GM18870 (cell line): ENCODE data around the gene PCCB.
"Not testable (repeated sequence)": the region's sequence is repeated elsewhere in the genome, so short reads cannot be mapped to it uniquely, and the experiment has no call there.

ENCODE experiments used
- ATAC-seq: cut with Tn5 transposase; IDR thresholded peaks from one replicate; pipeline ENCODE4 v1.9.1; 2021; ENCODE audit warnings: moderate library complexity; ENCODE audit not compliant: unreplicated experiment

Gene PCCB

DNA sequence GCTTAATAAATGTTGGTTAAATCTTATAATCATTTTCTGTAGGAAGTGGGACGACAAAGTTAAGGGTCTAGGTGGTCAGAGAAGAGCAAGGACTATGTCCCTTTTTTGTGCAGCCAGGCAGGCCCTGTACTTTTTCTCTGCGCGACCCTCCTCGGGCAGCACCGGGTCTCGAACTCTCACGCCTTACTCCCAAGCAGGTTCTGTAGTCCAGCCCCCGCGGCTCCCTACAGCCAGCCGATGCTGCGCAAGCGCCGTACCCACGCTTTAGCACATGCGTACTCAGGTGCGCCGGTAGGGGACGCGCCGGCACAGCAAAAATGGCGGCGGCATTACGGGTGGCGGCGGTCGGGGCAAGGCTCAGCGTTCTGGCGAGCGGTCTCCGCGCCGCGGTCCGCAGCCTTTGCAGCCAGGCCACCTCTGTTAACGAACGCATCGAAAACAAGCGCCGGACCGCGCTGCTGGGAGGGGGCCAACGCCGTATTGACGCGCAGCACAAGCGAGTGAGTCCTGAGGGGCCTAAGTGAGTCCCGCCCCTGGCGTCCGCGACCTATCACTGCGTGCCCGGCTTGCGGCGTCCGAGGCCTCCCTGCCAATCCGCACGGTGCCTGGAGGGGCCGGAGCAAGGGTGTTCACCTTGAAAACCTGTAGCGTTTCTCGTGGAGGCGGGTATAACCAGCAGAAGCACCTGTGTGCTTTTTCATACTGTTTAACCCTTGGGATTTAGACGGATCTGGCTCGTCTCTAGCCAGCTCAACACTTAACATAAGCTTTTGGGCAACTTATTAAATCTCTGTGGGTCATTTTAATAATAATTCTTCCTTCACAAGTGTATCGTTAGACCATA is at the start of gene PCCB:
Gene PCCB (plus strand): TSS at position 282 of the 844 bp plus-strand sequence. CDS start 36 bp downstream, at position 318.
- ATAC-seq = peak; percentile 91

DNA sequence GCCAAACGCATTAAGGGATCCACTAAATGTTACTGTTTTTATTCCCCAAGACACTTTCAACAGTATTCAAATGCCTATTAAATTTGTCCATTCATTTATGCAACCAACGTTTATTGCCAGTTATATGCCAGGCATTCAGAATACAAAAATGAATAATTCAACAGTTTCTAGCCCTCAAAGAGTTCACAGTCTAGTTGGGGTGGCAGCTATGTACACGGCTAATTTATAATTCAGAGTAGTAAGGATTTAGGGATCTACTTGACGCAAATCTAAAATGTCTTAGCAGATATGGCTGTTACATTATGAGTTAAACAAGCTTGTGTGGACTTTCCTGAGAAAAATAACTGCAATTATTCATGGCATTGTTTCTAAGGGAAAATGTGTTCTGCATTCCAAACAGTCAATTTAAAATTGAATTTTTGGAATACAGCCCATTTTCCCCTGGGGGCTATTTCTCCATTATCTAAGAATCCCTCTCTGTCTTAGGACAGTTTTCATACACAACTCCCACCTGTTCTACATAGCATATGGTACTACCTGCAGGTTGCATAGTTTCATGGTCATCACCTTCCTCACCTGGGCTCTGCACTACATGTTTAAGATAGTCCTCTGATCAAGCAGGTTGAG is 42.5 kb upstream of the PCCB start:
- no peak for ATAC-seq

DNA sequence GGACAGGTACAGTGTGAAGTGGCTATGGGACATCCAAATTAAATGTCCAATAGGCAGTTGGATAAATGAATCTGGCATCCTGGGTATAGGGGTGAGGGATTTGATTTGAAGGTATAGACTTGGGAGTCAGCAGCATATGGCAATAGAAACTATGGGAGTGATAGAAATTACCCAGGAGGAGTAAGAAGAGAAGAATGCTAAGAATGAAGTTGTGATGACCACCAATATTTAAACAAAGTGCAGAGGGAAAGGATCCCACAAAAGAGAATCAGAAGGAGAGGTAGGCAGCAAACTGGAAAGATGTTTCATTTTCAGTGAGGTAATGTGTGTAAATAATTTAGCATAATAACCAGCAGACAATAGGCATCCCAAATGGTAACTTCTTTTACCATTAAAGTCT is 40.2 kb upstream of the PCCB start:
- no peak for ATAC-seq

GRCh38 chr3:136211547-136211946 is 38.6 kb upstream of the PCCB start:
- no peak for ATAC-seq

- ATAC-seq = not testable (repeated sequence)
Measured at GRCh38 chr3:136222746-136223145, 27.4 kb upstream of the PCCB start.

DNA sequence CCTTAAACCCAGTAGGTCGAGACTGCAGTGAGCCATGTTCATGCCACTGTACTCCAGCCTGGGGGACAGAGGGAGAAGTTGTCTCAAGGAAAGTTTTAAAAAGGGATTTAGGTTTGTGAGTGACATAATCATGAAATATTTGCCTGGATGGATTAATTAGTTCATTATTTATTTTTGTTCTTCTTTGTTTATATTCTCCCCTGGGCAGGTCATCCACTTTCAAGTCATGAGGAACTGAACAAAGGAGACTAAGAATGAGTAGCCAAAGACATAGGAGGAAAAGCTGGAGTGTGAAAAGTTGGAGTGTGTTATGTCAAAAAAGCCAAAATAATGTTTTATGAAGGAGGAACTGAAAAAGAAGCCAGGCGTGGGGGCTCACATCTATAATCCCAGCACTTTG is 17.7 kb upstream of the PCCB start:
- ATAC-seq = no peak

DNA sequence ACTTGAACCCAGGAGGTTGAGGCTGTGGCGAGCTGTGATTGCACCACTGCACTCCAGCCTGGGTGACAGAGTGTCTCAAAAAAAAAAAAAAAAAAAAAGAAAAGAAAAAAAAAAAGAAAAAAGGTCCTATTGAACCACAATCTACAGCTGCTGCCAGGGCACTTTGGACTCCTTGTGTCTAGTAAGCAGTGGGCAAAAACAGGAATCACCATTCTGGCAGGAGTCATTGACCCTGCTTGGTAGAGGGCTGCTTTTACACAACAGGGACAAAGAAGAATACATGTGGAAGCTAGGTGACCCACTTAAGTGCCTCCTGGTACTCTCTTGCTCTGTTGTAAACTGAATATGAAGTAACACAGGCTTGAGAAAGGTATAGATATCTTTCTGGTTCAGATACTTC is 14.6 kb upstream of the PCCB start:
- ATAC-seq = no peak

DNA sequence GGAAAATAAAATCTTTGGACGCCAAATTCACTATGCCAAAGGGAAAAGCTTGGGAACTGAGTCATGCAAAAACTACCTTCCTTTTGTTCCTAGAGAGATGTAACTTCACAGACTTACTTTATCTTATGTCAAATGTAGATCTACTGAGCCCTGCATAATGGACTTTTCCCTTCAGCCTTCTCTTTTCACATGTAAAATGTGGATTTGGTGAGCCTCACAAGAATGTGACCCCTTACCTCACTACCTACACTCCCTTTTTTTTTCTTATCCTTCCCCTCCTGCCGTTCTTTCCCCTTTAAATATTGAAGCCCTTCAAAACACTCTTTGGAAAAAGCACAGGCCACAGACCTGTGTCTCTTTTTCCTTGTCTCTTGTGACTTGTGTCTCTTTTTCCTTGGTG is 14.0 kb upstream of the PCCB start:
- no peak for ATAC-seq

- ATAC-seq = no peak
Measured at GRCh38 chr3:136237103-136237502, 13.0 kb upstream of the PCCB start.

DNA sequence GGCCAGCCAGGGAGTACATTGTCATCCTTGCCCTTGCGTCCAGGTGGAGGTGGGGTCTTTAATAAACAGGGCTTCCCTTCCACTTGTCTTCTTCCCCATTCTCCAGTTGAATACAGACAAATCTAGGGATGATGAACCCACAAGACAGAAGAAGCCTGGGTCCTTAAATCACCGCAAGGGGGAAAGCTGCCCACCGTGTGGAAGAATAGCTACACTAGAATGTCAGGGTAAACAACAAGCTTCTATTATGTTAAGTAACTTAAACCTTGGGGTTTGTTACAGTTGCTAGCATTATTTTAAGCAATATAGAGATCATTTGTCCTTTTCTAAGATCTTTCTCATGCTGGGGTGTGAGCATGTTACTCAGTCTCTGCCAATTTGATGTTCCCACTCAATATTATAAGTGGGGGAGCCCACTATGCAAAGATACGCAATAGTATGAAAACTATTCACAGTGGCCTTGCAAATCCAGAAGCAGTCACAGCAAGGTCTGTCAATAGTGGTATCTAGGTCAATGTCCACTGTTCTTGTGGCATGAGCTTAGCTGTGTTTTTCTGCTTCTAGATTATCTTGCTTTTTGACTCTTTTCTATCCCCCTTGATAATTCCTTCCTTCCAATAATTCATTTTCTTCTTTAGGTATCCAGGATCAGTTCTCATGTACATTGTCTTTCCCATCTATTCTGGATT is 12.0 kb upstream of the PCCB start:
- ATAC-seq = no peak

DNA sequence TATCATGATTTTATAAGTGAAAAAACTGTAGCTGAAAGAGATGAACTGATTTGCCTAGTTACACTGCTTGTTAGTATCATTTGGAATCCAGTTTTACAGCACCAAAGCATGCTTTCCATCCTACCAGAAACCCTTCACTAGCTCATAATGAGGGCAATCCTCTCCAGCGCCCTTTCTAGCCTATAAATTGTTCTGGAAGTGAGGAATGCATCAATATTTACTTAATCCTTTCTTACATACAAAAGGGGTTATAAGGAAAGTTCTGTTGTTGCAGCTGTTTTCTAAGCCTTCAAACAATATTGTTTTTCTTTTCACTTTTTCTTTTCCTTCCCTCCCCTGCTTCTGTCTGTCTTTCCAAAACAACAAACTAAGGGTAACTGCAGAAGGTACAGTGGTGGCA is 11.0 kb upstream of the PCCB start:
- ATAC-seq = no peak

- no peak for ATAC-seq
Measured at GRCh38 chr3:136245691-136246090, 4.4 kb upstream of the PCCB start.

GRCh38 chr3:136247436-136247835 is 2.7 kb upstream of the PCCB start:
- no peak for ATAC-seq

DNA sequence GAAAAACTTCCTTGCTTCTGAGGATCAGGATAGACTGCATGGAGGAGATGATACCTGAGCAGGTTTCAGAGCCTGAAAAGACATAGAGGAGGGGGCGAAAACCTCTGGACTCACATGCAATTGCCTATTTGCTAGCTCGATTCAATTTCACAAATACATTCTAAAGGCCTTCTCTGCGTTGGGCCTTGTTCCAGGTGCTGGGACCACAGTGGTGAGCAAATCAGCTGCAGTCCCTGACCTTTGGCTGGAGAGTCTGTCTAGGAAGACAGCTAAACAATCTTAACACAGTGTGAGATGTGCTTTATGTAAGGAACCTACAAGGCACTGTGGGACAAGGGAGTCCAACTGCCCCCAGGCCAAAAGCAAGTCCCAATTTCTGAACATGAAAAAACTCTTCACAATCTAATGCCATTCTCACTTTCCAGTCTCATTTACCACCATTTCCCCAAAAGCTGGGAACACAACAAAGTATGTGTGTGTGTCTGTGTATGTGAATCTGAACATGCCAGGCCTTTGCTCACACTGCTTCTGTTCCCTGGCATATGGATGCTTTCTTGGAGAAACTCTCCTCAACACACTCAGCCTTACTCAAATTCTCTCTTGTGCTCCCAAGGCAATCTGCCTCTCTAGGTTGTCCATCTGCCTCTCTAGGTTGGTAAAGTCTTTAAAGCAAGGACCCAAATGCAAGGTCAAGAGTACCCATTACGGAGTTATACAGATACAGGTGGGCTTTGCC is 2.1 kb upstream of the PCCB start:
- ATAC-seq = no peak

DNA sequence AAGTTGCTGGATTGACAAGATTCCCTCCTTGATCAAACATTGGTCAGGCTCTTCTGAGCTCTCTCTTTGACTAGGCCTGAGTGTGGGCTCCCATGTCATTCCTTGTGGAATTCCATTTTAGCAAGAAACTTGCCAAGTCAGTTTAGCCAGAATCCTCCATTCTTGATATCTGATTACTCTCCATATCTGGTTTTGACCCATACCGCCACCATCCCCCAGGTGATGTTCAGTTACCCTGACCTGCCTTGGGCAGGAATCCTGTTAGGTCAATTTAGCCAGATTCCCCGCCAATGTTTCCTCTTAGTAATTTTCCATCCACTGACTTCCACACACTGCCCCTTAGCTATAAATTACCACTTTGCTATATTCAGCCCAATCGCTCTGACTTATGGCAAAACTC is 1.0 kb upstream of the PCCB start:
- no peak for ATAC-seq

DNA sequence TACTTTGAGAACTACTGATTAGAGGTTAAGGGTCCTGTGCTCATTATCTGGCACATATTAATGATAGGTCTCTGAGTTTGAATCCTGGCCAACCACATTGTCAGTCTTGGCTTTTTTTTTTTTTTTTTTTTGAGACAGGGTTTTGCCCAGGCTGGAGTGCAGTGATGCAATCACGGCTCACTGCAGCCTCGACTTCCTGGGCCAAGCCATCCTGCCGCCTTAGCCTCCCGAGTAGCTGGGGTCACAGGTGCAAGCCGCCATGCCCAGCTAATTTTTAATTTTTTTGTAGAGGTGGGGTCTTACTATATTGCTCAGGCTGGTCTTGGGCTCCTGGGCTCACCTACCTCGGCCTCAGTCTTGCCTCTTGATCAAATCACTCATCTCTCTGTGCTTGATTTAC is 547 bp upstream of the PCCB start:
- ATAC-seq = no peak

GRCh38 chr3:136250903-136251460 is 842 bp downstream of the PCCB start:
- ATAC-seq = peak; percentile 9

- ATAC-seq = peak; percentile 19
Measured at GRCh38 chr3:136251511-136251910, 1.4 kb downstream of the PCCB start.

DNA sequence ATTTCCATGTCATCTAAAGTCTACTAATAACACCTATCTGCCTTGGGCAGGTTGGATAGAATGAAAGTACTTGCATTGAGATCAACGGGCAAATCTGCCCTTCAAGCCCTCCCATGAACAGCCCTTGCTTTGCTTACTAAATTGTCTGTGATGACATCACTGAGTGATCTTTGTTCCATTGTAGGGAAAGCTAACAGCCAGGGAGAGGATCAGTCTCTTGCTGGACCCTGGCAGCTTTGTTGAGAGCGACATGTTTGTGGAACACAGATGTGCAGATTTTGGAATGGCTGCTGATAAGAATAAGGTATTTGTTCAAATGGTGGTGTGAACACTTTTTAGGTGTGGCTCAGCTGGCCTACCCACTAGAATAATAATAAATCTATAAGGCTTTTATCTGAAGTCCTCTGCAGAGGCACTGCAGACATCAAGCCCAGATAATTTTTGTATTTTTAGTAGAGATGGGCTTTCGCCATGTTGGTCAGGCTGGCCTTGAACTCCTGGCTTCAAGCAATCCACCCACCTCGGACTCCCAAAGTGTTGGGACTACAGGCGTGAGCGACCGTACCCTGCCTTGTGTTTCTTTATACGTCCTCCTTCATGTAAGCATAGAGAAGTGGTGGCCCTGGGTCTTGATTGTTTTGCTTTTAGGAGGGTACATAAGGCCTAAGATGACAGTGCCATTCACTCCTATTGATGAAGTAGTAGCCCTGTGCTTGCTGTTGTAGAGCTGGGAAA is 5.7 kb downstream of the PCCB start:
- ATAC-seq = no peak

DNA sequence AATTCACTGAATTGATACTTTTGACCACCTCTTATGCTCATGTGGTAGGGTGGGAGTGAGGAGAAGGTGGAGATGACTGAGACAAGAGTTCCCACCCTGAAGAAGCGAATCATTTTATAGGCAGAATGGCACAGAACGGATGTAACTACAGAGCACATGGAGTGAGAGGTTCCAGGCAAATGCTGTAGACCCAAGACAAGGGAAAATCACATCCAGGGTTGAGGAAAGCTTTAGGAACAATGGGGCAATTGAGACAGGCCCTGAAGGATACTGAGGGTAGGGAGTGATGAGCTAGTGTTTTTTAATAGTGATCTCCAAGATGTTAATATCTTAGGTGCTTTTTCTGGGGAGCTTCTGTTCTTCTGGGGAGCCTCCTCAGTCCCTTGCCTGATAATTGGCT is 8.1 kb downstream of the PCCB start:
- ATAC-seq = no peak
